Stomach (tissue), 9 donors: ENCODE data around the gene PRKCB. TPM values are rescaled to one million over a fixed set of nuclear protein-coding genes. Genes with fewer than 3 reads are reported as not detected.

Source experiments
- DNase-seq, 2 donors: peaks; one replicate each; pipeline versions ENCODE4 v3.0.0 to v3.0.0-alpha.2; 2013 to 2019
- H3K27ac ChIP-seq, 5 donors: fragments of 200-600 bp in 4 of 5; sonication (generic) in 4 of 5; one replicate each; pipeline ENCODE4 v1.5.1; 2013 to 2019; ENCODE audit warnings: mild to moderate bottlenecking in 1 of 5, moderate library complexity in 1 of 5
- H3K27me3 ChIP-seq, 3 donors: fragments of 200-600 bp; sonication (generic); one replicate each; pipeline ENCODE4 v1.5.1; 2017 to 2019; ENCODE audit warnings: mixed run types in 1 of 3
- H3K36me3 ChIP-seq, 4 donors: fragments of 200-600 bp; sonication (generic); 1 replicate in 3 of 4; 2 replicates in 1 of 4; pipeline ENCODE4 v1.5.1; 2016 to 2019
- H3K4me1 ChIP-seq, 4 donors: fragments of 200-600 bp; sonication (generic); one replicate each; pipeline ENCODE4 v1.5.1; 2016 to 2019
- H3K4me3 ChIP-seq, 4 donors: fragments of 200-600 bp; sonication (generic) in 3 of 4; one replicate each; pipeline ENCODE4 v1.5.1; 2016 to 2019; ENCODE audit warnings: mild to moderate bottlenecking in 1 of 4
- H3K9me3 ChIP-seq, 4 donors: fragments of 200-600 bp; sonication (generic); one replicate each; pipeline ENCODE4 v1.5.1; 2016 to 2019
- CTCF ChIP-seq, 7 experiments: fragments of 450-650 bp in 4 of 7; fragments of 200-600 bp in 3 of 7; sonication (generic) in 3 of 7; IDR thresholded peaks; one replicate each; pipeline ENCODE4 v1.5.1; 2016 to 2019; ENCODE audit warnings: antibody characterized with exemption in 7 of 7, control low read depth in 2 of 7, mild to moderate bottlenecking in 1 of 7
- EP300 ChIP-seq: sonication (generic); formaldehyde crosslinking; IDR thresholded peaks from one replicate; pipeline ENCODE4 v1.6.1; 2017; ENCODE audit warnings: antibody characterized with exemption
- POLR2A ChIP-seq, 4 donors: fragments of 450-650 bp; IDR thresholded peaks; one replicate each; pipeline ENCODE4 v1.6.1; 2016; ENCODE audit warnings: antibody characterized with exemption in 4 of 4, control low read depth in 2 of 4, mild to moderate bottlenecking in 1 of 4, moderate library complexity in 1 of 4
- POLR2AphosphoS5 ChIP-seq, 3 donors: sonication (generic); formaldehyde crosslinking; IDR thresholded peaks; one replicate each; pipeline ENCODE4 v1.6.1; 2016; ENCODE audit warnings: antibody characterized with exemption in 3 of 3
- WGBS, 5 donors: extraction: QIAGEN DNeasy Blood & Tissue Kit in 3 of 5; methylation state at CpG; one replicate each; pipeline versions ENCODE4 v1.1.5 to v1.1.7; 2013 to 2018; 5-methylcytosine and 5-hydroxymethylcytosine counted together
- intact Hi-C: fragments of 100-400 bp; cut with DNase I; formaldehyde crosslinking; loops from one replicate; pipeline ENCODE4 v1.15.1; 2023; ENCODE audit warnings: low total_unique reads
- polyA plus RNA-seq, 3 donors: library from polyadenylated mRNA; stranded (reverse); fragments of 200-250 nt; gene quantifications; one replicate each; pipeline ENCODE4 v1.2.3, GENCODE V29; 2013
- total RNA-seq, 5 donors: library from RNA; depleted of rRNA; stranded (reverse); fragments of >200 nt; gene quantifications; one replicate each; pipeline versions ENCODE4 v1.1.0 to v1.2.3, GENCODE V29; 2014 to 2016
- donor health status: healthy with polysubstance abuse.
- donor health status: Bipolar disorder and iron deficiency.
- donor health status: healthy.

PRKCB gene
- total and polyA plus RNA-seq, 8 donors = 1.1 to 49.6 (median 14.7) TPM

- Histone ChIP-seq H3K4me3 (no peak overlapping the region), H3K36me3 (no peaks in the 10 kb centered on the region), H3K4me1 (peaks cover 6 to 41% (median 26%) of the 10 kb centered on the region in 4 donors), H3K27ac (no peak overlapping the region), H3K27me3 (peaks cover 0 to 15% (median 0%) of the 10 kb centered on the region in 3 donors), H3K9me3 (no peaks in the 10 kb centered on the region)
- intact Hi-C loops = no loop called here
- TF ChIP-seq CTCF (IDR thresholded peaks at IDR 0.05) (no peak), POLR2AphosphoS5 (IDR thresholded peaks at IDR 0.05) (no peak), POLR2A (IDR thresholded peaks at IDR 0.05) (no peak), EP300 (no peak)
- no peak for DNase-seq
- 80 to 94% (median 86%) methylated on average over 2 of the region's 2 CpGs for WGBS, 5 donors
Observed at GRCh38 chr16:23953476-23953875, 117.7 kb downstream of the PRKCB start.

GRCh38 chr16:23955088-23955487, 119.3 kb downstream of the PRKCB start:
- H3K27me3 ChIP-seq = peaks cover 0 to 15% (median 0%) of the 10 kb centered on the region in 3 donors
- no peak overlapping the region for H3K4me3 ChIP-seq
- H3K4me1 ChIP-seq = peaks cover 0 to 42% (median 22%) of the 10 kb centered on the region in 4 donors
- no peaks in the 10 kb centered on the region for H3K9me3 ChIP-seq
- H3K27ac ChIP-seq = no peak overlapping the region
- intact Hi-C loops = no loop called here
- TF ChIP-seq POLR2A (IDR thresholded peaks at IDR 0.05) = no peak
- no peak for TF ChIP-seq CTCF (IDR thresholded peaks at IDR 0.05)
- TF ChIP-seq POLR2AphosphoS5 (IDR thresholded peaks at IDR 0.05) = no peak
- no peak for TF ChIP-seq EP300
- 69 to 81% (median 76%) methylated on average over 7 of the region's 7 CpGs for WGBS, 5 donors
- DNase-seq = no peak
- H3K36me3 ChIP-seq = no peaks in the 10 kb centered on the region

GRCh38 chr16:23957287-23957686, 121.5 kb downstream of the PRKCB start:
- Histone ChIP-seq H3K27ac (no peak overlapping the region), H3K4me1 (peaks cover 0 to 21% (median 12%) of the 10 kb centered on the region in 4 donors), H3K9me3 (no peaks in the 10 kb centered on the region), H3K4me3 (no peak overlapping the region), H3K27me3 (peaks cover 0 to 7% (median 0%) of the 10 kb centered on the region in 3 donors), H3K36me3 (no peaks in the 10 kb centered on the region)
- 37 to 62% (median 53%) methylated on average over 2 of the region's 2 CpGs for WGBS, 5 donors
- TF ChIP-seq POLR2AphosphoS5 (IDR thresholded peaks at IDR 0.05) (no peak), CTCF (IDR thresholded peaks at IDR 0.05) (no peak), POLR2A (IDR thresholded peaks at IDR 0.05) (no peak), EP300 (no peak)
- intact Hi-C loops = no loop called here
- DNase-seq = no peak

GRCh38 chr16:23959072-23959751, 123.4 kb downstream of the PRKCB start:
- Histone ChIP-seq H3K27me3 (peaks cover 0 to 3% (median 0%) of the 10 kb centered on the region in 3 donors), H3K27ac (no peak overlapping the region), H3K4me1 (peaks cover 0 to 9% (median 2%) of the 10 kb centered on the region in 4 donors), H3K36me3 (no peaks in the 10 kb centered on the region), H3K4me3 (no peak overlapping the region), H3K9me3 (no peaks in the 10 kb centered on the region)
- DNase-seq = no peak
- 60 to 72% (median 69%) methylated on average over 11 of the region's 11 CpGs for WGBS, 5 donors
- intact Hi-C loops = no loop called here
- TF ChIP-seq POLR2A (IDR thresholded peaks at IDR 0.05) = no peak
- no peak for TF ChIP-seq EP300
- TF ChIP-seq CTCF (IDR thresholded peaks at IDR 0.05) = no peak
- TF ChIP-seq POLR2AphosphoS5 (IDR thresholded peaks at IDR 0.05) = no peak
